Smooth muscle cell (in vitro differentiated cells): ENCODE results near the gene USP20. TPM values are rescaled to one million over a fixed set of nuclear protein-coding genes. Genes with fewer than 3 reads are reported as not detected.

ENCODE experiments used
- DNase-seq: peaks from one replicate; lab custom pipeline; 2025; ENCODE audit not compliant: unreplicated experiment; lab: John Stamatoyannopoulos, UW
- H2AFZ ChIP-seq: fragments of 200-600 bp; sonication (generic); 2 replicates; pipeline ENCODE4 v1.6.0; 2016; ENCODE audit warnings: antibody characterized with exemption, low read depth, mild to moderate bottlenecking
- H3F3A ChIP-seq: fragments of 200-600 bp; sonication (generic); 2 replicates; pipeline ENCODE4 v1.6.0; 2017; ENCODE audit warnings: antibody characterized with exemption, low read depth
- H3K27ac ChIP-seq: fragments of 200-600 bp; sonication (generic); 2 replicates; pipeline ENCODE4 v1.5.1; 2016; ENCODE audit warnings: low read depth, mild to moderate bottlenecking
- H3K27me3 ChIP-seq: fragments of 200-600 bp; sonication (generic); 2 replicates; pipeline ENCODE4 v1.6.1; 2016; ENCODE audit warnings: low read depth, mild to moderate bottlenecking
- H3K36me3 ChIP-seq: fragments of 200-600 bp; sonication (generic); 2 replicates; pipeline ENCODE4 v1.5.1; 2016; ENCODE audit warnings: low read depth
- H3K4me1 ChIP-seq: fragments of 200-600 bp; sonication (generic); 2 replicates; pipeline ENCODE4 v1.5.1; 2016; ENCODE audit warnings: low read depth
- H3K4me2 ChIP-seq: fragments of 200-600 bp; sonication (generic); 2 replicates; pipeline ENCODE4 v1.6.0; 2016; ENCODE audit warnings: mild to moderate bottlenecking
- H3K4me3 ChIP-seq: fragments of 200-600 bp; sonication (generic); 2 replicates; pipeline ENCODE4 v1.5.1; 2016; ENCODE audit warnings: mild to moderate bottlenecking
- H3K79me2 ChIP-seq: fragments of 200-600 bp; sonication (generic); 2 replicates; pipeline ENCODE4 v1.6.0; 2016; ENCODE audit warnings: low read depth, mild to moderate bottlenecking
- H3K9ac ChIP-seq: fragments of 200-600 bp; sonication (generic); 2 replicates; pipeline ENCODE4 v1.6.0; 2016; ENCODE audit warnings: low read depth
- H3K9me3 ChIP-seq: fragments of 200-600 bp; sonication (generic); replicated peaks from 2 replicates; pipeline ENCODE4 v1.5.1; 2016; ENCODE audit warnings: low read depth
- H4K20me1 ChIP-seq: fragments of 200-600 bp; sonication (generic); 2 replicates; pipeline ENCODE4 v1.6.0; 2016; ENCODE audit warnings: low read depth
- CTCF ChIP-seq: fragments of 200-600 bp; sonication (generic); IDR thresholded peaks from 2 replicates; pipeline ENCODE4 v1.5.1; 2017; ENCODE audit warnings: borderline replicate concordance, mild to moderate bottlenecking, antibody characterized with exemption; ENCODE audit not compliant: insufficient read depth, poor library complexity, severe bottlenecking
- WGBS: methylation state at CpG from one replicate; pipeline ENCODE4 v1.1.7; 2016; ENCODE audit warnings: low lambda C conversion rate; 5-methylcytosine and 5-hydroxymethylcytosine counted together
- polyA plus RNA-seq: library from polyadenylated mRNA; unstranded; fragments of >200 nt; fragmentation: Nextera tagmentation; extraction: Ambion mirVana; gene quantifications from 2 replicates; pipeline ENCODE4 v1.2.1, GENCODE V29; 2016
- total RNA-seq: library from RNA; depleted of rRNA; stranded (reverse); fragments of >200 nt; gene quantifications from 2 replicates; pipeline ENCODE4 v1.2.3, GENCODE V29; 2014

Gene USP20
- total and polyA plus RNA-seq, 2 experiments from 2014 or later = 14.6 to 29.7 TPM

DNA sequence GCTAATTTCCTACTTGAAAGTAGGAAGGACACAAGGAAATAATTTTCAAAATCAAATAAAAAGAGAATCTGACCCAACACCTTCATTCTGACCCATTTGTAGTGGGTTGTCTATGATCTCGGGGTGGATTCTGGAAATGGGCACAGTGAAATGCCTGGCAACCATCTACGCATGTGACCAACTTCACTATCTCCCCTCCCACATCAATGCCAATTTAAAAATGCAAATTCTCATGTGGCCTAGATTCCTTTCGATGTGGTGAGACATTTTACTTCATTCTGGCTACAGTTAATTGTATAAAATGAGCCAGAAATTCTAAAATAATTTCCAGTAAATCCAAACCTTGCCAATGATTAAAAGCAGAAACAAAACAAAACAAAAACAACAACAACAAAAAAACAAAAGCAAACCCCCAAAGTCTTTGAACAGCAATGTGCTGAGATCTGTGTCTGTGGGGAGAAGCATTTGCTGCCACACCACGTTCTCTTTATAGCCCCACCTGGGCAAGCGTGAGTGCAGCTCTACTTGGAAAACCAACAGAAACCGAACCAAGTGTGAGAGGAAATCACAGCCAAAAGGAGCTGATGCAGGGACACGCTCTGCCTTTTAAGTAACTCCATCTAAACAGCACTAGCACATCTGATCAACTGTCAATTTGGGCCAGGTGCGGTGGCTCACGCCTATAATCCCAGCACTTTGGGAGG is 59.0 kb downstream of the USP20 start:
- WGBS = 96% methylated on average over 9 of the region's 9 CpGs

DNA sequence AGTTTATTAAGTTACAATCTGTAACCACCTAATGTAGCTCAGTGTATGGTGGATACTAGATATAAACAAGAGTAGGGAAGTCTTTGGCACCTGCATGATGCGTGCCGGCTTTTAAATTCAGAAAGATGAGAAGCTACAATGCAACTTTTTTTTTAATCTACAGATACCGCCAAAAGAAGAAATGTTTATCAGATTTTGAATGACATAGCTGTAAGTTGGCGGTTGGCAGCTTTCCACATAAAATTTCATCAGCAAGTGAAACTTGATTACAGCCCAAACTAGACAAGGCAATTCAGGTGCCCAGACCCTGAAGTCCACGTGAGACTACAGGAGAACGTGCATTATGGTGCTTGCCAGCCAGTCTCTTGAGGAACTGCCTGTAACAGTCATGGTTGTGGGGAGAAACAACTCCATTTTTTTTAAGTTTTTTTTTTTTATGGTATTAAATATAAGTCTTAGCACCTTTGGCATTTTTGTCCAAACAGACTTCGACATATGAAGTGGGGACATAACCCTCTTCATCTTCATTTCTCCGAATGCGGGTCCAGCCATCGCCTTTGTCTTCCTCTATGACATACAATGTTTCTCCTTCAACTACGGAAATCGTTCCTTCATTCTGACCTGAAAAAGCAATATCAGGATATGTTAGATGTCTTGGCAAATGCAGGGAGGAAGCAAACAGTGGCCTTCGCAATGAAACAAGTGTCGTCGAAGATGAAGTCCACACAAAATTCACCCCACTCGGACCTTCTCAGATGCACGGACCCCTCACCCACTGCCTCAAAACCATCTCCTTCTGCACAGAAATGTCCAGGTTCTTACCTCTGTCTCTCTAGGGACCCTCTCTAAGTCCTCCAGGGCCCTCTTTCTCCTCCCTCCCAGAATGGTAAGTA is 60.4 kb downstream of the USP20 start:
- Histone ChIP-seq H4K20me1 (no peaks in the 10 kb centered on the region), H3K9me3 (no peaks in the 10 kb centered on the region), H3K27ac (no peak overlapping the region), H3K79me2 (no peaks in the 10 kb centered on the region), H3K36me3 (no peaks in the 10 kb centered on the region), H3F3A (no peaks in the 10 kb centered on the region), H3K9ac (no peak overlapping the region), H3K4me3 (no peak overlapping the region), H3K27me3 (no peaks in the 10 kb centered on the region), H2AFZ (no peak overlapping the region), H3K4me1 (no peaks in the 10 kb centered on the region), H3K4me2 (no peak overlapping the region)
- no peak for DNase-seq
- WGBS = 99% methylated on average over 17 of the region's 17 CpGs
- no peak for TF ChIP-seq CTCF

More for the DNA sequence above, 59.0 kb downstream of the USP20 start:
- H3K27ac ChIP-seq = no peak overlapping the region
- no peak overlapping the region for H2AFZ ChIP-seq
- H3K27me3 ChIP-seq = no peaks in the 10 kb centered on the region
- no peaks in the 10 kb centered on the region for H3K36me3 ChIP-seq
- H3K9me3 ChIP-seq = no peaks in the 10 kb centered on the region
- no peak overlapping the region for H3K4me2 ChIP-seq
- no peaks in the 10 kb centered on the region for H3K79me2 ChIP-seq
- DNase-seq = no peak
- no peak for TF ChIP-seq CTCF
- H3K4me1 ChIP-seq = no peaks in the 10 kb centered on the region
- H3F3A ChIP-seq = no peaks in the 10 kb centered on the region
- no peak overlapping the region for H3K9ac ChIP-seq
- H4K20me1 ChIP-seq = no peaks in the 10 kb centered on the region
- H3K4me3 ChIP-seq = no peak overlapping the region

- Histone ChIP-seq H3K9me3 (no peaks in the 10 kb centered on the region), H3K36me3 (peaks cover under 1% of the 10 kb centered on the region), H3F3A (no peaks in the 10 kb centered on the region), H4K20me1 (no peaks in the 10 kb centered on the region), H3K9ac (no peak overlapping the region), H3K4me2 (no peak overlapping the region), H3K4me1 (no peaks in the 10 kb centered on the region), H3K27ac (no peak overlapping the region), H3K27me3 (no peaks in the 10 kb centered on the region), H3K79me2 (no peaks in the 10 kb centered on the region), H3K4me3 (no peak overlapping the region), H2AFZ (no peak overlapping the region)
- WGBS = 98% methylated on average over 6 of the region's 6 CpGs
- TF ChIP-seq CTCF = no peak
- no peak for DNase-seq
These were observed 62.0 kb downstream of the USP20 start for GRCh38 chr9:129897263-129897662.
